Forelimb muscle (tissue), 1 donor: ENCODE results near the gene PLEKHF1. TPM values are rescaled to one million over a fixed set of nuclear protein-coding genes. Genes with fewer than 3 reads are reported as not detected.
"Not testable (repeated sequence)": the region's sequence is repeated elsewhere in the genome, so short reads cannot be mapped to it uniquely, and the experiment has no call there.

Experiments
- DNase-seq: peaks from one replicate; pipeline ENCODE4 v3.0.0-alpha.2; 2013; ENCODE audit warnings: low read depth
- polyA plus RNA-seq: library from polyadenylated mRNA; unstranded; fragments of 120-200 nt; gene quantifications from one replicate; pipeline ENCODE4 v1.2.1, GENCODE V29; 2013; ENCODE audit not compliant: insufficient read length

Gene PLEKHF1, protein sequence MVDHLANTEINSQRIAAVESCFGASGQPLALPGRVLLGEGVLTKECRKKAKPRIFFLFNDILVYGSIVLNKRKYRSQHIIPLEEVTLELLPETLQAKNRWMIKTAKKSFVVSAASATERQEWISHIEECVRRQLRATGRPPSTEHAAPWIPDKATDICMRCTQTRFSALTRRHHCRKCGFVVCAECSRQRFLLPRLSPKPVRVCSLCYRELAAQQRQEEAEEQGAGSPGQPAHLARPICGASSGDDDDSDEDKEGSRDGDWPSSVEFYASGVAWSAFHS
- 4.0 TPM for polyA plus RNA-seq

- DNase-seq: no peak
These were observed at the start of gene PLEKHF1 for GRCh38 chr19:29665215-29665825. PLEKHF1 (plus strand) TSS chr19:29665461; CDS start chr19:29673840, 8,379 bp downstream.

- no peak for DNase-seq
These were observed 49.3 kb upstream of the PLEKHF1 start for GRCh38 chr19:29615891-29616425.

DNA sequence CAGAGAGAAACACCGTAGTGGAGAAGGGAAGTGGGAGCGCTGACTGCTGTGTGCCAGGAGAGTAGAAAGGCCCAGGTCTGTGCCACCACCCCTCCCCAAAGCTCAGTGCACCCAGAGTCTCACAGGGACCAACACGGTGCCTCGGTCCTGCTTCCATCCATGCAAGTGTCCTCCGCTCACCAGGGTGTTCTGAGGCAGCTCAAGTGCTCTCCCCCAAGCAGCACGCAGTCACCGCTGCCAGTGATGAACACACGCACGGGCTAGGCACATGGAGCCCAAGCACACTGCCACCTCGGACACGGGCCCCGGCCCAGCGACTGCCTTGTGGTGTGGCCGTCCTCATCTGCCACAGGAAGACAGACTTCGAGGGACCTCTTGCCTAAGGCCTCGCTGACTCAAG, 48.7 kb upstream of the PLEKHF1 start:
- DNase-seq: no peak

DNA sequence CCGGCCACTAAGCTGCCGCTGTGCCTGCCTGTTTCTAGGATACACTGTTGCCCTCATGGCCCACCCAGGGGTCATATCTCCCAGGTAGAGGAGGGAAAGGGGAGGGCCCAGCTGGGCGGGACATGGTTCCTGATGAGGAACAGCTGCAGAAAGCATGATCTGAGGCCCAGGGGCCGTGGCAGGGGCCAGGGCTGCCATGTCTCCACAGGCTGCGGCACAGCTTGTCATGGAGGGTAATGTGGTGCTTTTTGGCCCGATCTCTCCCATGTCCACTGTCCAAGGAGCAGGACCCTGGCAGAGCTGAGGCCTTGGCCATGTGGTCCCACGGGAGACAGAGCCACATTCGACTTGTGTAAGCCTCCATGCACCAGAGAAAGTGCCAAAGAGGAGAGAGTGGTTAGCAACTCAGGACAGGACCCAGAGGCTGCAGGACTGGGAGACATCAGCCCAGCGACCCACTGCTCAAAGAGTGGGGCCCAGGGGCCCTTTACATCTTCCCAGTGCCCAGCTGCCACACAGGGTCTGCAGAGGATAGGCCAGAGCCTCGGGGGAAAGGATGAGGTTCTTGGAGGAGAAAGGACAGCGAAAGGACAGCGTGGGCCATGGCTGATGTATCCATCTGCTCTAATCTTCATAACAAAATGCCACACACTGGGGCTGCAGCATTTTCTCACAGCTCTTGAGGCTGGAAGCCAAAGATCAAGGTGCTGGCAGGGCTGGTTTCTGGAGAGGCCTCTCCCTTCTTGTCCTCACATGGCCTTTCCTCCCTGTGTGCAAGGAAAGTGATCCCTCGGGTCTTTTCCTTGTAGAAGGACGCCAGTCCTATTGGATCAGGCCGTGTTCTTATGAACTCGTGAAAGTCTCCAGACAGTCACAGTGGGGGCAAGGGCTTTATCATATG, 47.6 kb upstream of the PLEKHF1 start:
- DNase-seq: no peak

DNA sequence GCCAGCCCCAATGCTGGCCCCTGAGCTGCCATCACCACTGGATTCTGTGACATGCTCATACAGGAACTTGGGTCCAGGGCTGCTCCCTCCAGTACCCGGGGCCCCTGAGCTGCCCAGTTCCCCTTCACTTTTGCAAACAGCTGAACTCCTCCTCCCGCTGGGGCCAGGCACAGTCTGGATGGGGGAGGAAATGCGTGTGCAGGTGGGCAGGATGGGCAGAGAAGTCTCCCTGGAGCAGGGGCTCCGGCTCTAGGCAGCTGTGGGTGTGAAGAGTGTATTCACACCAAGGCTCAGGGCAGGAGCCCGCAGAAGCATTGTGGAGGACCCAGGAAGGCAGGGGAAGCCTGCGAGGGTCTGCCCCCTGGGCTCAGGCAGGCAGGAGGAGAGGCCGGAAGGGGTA, 46.8 kb upstream of the PLEKHF1 start:
- no peak for DNase-seq

DNA sequence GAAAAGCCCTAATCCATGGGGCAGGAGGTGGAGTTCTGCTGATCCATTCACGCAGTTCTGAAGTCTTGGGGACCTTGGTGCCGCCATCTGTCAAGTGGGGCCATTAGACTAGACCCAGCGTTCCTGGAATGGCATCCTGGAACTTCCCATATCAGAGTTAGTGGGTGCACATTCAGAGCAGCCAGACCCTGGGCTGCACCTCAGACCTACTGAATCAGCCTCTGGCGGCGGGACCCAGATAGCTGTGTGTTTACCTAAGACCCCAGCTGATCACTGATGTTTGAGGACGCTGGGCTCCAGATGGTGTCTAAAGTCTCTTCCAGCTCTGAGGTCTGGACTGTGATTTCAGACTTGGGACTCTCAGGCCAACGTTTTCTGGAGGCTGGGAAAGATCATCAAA, 46.4 kb upstream of the PLEKHF1 start:
- DNase-seq: no peak

- DNase-seq: no peak
These were observed 44.3 kb upstream of the PLEKHF1 start for GRCh38 chr19:29620931-29621351.

DNA sequence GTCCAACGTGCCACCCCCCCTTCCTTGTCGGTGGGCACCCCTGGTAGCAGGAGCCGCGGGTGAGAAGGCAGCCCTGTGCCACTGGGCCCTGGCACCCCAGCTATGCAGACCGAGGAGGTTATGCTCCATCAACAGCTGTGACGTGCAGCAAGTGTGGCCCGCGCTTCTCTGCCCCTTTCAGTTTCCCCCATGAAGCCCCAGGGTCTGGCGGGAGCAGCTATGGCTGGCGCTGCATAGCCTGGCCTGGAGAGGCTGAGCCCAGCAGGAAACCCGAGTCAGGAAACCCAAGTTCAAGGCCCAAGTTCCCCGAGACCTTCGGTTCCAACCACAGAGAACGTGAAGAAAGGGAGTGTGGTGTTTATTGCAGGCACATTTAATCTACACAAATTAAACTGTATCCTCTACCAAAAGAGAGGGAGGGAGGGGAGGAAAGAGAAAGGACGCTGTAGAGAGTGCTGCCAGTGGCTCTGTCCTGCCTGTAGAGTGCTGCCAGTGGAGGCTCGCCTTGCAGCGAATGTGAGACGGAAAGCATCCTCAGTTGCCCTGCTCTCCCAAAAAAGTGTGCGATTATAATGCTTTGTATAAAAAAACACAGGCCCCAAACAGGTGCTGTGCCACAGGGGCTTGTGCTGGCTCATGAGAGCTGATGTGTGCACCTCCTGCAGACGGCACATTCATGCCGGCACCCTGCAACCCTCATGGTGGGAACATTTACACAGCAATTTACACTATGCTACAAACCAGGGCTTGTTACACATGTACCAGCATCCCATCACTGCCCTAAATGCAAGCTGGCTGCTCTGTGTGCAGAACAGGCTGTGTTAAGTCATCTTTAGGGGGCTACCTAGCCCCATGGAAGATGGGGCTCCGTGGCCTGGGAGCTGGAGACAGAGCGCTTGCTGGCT, 42.8 kb upstream of the PLEKHF1 start:
- no peak for DNase-seq

- DNase-seq: no peak
These were observed 41.4 kb upstream of the PLEKHF1 start for GRCh38 chr19:29623726-29624488.

DNA sequence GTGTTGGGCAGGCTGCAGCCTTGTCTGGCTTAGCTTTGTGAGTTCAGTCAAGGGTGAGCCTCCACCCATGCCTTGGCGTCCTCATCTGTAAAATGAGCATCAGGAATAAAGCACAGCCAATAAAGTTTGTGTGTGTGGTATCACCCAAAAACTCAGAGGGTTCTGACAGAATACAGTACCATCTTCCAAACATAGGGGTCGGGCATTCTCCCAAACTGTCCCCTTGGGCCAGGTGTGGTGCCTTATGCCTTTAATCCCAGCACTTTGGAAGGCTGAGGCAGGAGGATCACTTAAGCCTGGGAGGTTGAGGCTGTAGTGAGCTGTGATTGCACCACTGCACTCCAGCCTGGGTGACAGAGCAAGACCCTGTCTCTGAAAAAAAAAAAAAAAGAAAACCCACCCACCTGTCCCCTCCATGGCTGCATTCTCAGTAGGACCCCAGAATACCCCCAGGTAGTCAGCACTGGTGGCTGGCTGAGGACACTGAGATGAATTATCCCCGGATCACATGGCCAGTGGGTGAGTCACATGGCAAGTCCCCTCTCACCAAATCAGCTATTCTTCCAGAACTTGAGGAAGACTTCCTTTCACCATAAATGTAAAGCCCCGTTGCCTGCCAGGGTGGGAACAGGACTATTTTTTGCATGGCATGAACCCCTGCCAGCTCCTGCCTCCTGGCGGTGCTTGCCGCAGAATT, 40.6 kb upstream of the PLEKHF1 start:
- DNase-seq: no peak

DNA sequence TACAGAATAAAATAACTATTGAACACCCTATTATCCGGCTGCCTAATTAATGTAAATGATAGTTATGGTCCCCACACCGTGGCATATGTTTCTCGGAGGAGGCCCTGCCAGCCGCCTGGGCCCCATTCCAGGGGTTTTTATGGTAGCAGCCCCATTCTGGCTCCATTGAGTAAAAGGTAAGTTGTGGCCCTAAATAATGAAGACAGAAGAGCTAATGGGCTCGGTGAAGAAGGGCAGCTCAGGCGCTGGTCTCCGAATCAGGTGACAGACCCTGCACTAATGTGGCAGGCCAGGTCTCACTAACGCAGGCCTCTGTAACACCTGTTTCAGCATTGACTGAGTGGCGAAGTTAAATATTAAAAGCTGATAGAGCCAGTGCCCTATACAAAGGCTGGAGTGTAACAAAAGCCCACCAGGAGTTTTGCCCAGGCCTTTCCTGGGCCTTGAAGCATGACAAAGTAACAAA, 40.0 kb upstream of the PLEKHF1 start:
- no peak for DNase-seq

DNA sequence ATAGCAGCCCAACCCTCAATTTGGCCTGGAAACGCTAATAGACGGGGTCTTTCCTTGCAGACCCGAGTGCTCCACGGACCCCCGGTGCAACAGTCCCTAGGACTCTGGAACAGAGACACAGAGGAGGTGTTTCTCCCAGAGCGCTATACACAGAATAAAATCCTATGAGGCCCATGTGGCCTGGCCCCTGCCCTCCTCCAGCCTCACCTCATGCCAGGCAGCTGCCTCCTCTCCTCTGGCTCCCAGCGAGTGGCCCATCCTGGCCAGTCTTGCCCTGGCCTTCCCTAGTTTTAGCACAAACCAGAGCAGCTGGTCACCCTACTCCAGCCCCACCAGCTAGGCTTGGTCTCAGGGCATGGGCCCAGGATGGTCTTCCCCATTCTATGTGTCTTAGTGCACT, 38.9 kb upstream of the PLEKHF1 start:
- DNase-seq: no peak

GRCh38 chr19:29626832-29627231, 38.4 kb upstream of the PLEKHF1 start:
- not testable (repeated sequence) for DNase-seq

- no peak for DNase-seq
These were observed 36.4 kb upstream of the PLEKHF1 start for GRCh38 chr19:29628661-29629385.

DNA sequence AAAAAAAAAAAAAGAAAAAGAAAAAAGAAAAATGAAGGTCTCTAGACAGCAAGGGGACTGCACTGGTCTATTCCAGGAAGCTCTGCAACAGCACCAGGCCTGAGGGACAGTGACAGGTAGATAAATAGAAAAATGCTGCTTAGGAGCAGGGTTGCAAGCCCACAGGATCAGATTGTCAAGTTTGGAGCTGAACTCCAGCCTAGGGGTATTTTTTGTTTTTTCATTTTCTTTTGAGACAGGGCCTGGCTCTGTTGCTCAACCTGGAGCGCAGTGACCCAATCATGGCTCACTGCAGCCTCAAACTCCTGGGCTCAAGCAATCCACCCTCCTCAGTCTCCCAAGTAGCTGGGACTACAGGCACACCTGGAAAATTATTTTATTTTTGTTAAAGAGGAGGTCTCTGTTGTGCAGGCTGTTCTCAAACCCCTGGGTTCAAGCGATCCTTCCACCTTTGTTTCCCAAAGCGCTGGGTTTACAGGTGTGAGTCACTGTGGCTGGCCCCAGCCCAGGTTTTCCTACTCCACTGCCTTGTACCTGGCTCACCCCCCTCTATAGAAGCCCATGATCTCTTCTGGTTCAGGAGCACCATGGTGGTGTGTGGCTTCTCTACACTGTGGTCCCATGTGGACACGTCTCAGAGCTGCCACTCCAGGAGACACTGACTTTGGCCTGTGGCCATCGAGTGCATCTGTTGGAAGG, 35.3 kb upstream of the PLEKHF1 start:
- no peak for DNase-seq

DNA sequence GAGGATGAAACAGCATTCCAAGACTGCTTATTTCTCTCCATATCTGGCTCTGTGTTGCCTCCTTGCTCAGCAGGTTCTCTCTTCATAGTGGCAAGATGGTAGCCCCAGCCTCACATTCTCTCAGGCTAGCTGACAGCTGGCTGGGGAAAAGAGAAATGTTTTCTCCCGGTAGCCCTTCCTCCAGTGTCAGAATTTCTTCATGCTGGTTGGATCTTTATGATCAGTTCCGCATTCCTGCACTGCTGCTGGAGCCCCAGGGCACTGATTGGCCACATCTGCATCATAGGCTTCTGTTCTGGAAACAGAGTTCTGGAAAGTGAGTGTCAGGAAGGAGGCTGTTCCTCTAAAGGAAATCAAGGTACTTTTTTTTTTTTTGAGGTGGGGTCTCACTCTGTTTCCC, 34.6 kb upstream of the PLEKHF1 start:
- no peak for DNase-seq

GRCh38 chr19:29631450-29631849, 33.8 kb upstream of the PLEKHF1 start:
- DNase-seq: no peak

DNA sequence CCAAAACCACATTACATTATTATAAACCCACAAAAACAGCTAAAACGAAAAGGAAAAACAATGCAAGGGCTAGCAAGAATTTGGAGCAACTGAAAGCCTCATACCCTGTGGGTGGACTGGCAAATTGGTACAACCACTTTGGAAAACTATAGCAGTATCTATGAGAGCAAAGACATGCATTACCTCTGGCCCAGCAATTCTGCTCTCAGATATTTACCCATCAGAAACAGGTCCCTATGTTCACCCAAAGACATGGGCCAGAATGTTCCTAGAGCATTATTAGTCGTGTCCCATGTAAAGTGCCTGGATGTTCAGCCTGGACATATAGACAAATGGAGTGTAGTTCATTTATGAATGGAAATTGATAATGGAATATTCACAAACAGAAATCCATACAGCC, 31.3 kb upstream of the PLEKHF1 start:
- no peak for DNase-seq
